ENCODE measurements around the gene TCFL5. TPM values are rescaled to one million over a fixed set of nuclear protein-coding genes. Genes with fewer than 3 reads are reported as not detected.
"Not testable (repeated sequence)": the region's sequence is repeated elsewhere in the genome, so short reads cannot be mapped to it uniquely, and the experiment has no call there.

The TCFL5 gene
- total and polyA plus RNA-seq, 7 experiments from 2014 or later: 0.91 to 10.8 (median 7.0) TPM

DNA sequence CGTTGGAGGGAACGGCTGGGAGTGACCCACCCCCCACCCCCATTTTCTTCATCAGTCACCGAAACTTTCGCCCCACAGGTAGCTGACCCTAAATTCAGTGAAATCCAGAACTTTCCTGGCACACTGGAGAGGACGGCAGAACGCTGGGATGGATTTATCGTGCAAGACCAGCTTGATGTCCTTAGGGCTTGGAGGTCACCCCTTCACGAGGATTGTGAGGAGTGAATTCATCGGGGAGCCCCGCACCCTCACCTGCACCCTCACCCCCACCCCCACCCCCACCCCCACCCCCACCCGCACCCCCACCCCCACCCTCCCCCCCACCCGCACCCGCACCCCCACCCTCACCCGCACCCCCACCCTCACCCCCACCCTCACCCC lies 13.3 kb upstream of the TCFL5 start:
- no peak for ATAC-seq
- ChIA-PET POLR2A (interaction anchor here (0.6 to 1.5 kb wide), 6 partner anchors 11 to 467 kb away, joined by 3 to 6 read pairs (median 4); no protein-coding TSS in a partner anchor), CTCF (interaction anchor here (0.9 to 1.3 kb wide), 2 partner anchors 10 to 13 kb away, joined by 3 to 4 read pairs; partner anchors contain the start of gene TCFL5)
- intact Hi-C loops (cut with micrococcal nuclease): no loop called here
- peaks cover 0 to 7% (median 0%) of the 10 kb centered on the region in 3 experiments for H3K36me3 ChIP-seq (ENCODE audit: control insufficient read depth in 2 of 3, insufficient read depth in 3 of 3, low read length in 3 of 3)
- H3K4me3 ChIP-seq (ENCODE audit: low read length): no peak overlapping the region
- H3K27me3 Mint-ChIP-seq: peaks cover 0 to 4% (median 0%) of the 10 kb centered on the region in 5 donors
- H3K36me3 Mint-ChIP-seq: peaks cover 0 to 5% (median 0%) of the 10 kb centered on the region in 5 donors
- H3K27me3 ChIP-seq (ENCODE audit: control insufficient read depth in 2 of 2, insufficient read depth in 2 of 2, low read length in 2 of 2): no peaks in the 10 kb centered on the region
- peaks cover 0 to 6% of the 10 kb centered on the region in 2 donors for H3K4me1 ChIP-seq (ENCODE audit: control insufficient read depth in 2 of 2, insufficient read depth in 2 of 2, low read length in 2 of 2)
- peak overlapping the region in 4 of 9 donors; percentile 9 to 87 (median 46) for H3K27ac Mint-ChIP-seq
- H3K27ac ChIP-seq (ENCODE audit: low read depth, low read length): no peak overlapping the region
- H3K4me3 Mint-ChIP-seq: peak overlapping the region in 4 of 10 donors; percentile 13 to 70 (median 44)
- no peaks in the 10 kb centered on the region for H3K9me3 ChIP-seq (ENCODE audit: control insufficient read depth in 2 of 3, low read length in 3 of 3)
- H3K4me1 Mint-ChIP-seq: peaks cover 7 to 39% (median 25%) of the 10 kb centered on the region in 7 donors
- peaks cover 0 to 7% (median 0%) of the 10 kb centered on the region in 11 donors for H3K9me3 Mint-ChIP-seq
- DNase-seq: no peak

DNA sequence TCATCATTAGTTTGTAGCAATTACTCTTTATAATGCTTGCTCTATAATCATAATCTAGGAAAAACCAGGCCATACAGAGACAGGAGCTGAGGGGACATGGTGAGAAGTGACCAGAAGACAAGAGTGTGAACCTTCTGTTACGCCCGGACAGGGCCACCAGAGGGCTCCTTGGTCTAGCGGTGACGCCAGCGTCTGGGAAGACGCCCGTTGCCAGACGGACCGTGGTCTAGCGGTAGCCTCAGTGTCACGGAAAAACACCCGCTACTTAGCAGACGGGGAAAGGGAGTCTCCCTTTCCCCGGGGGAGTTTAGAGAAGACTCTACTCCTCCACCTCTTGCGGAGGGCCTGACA lies 12.0 kb upstream of the TCFL5 start:
- intact Hi-C loops (cut with micrococcal nuclease): loop anchor here (1.0 to 2.0 kb wide), 3 partner anchors 18 to 136 kb away; no protein-coding TSS in a partner anchor

DNA sequence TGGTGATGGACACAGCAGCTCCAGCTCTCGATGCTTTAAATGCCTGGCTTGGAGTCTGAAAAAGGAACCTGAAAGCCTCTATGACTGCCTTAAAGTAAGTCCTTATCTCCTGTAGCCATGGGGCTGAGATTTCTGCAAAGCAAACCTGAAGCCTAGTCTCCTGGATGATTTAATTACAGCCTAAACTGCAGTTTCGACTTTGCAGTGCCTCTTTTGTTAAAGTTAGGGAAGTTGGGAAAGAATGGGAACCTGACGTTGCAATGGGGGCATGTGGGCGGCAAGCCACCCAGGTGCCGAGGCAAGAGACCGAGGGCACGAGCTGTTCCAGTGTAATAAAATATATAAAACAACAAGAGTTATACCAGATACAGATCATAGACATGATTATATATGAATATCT lies 11.7 kb upstream of the TCFL5 start:
- H3K36me3 ChIP-seq (ENCODE audit: control insufficient read depth in 2 of 3, insufficient read depth in 3 of 3, low read length in 3 of 3): no peaks in the 10 kb centered on the region
- ChIA-PET CTCF (interaction anchor here (0.6 to 1.4 kb wide), 4 partner anchors 17 to 357 kb away, joined by 3 to 4 read pairs (median 3); no protein-coding TSS in a partner anchor), POLR2A (no interaction called here)
- ATAC-seq (no peak), DNase-seq (no peak)
- peaks cover 0 to 4% (median 0%) of the 10 kb centered on the region in 5 donors for H3K27me3 Mint-ChIP-seq
- no peak overlapping the region for H3K27ac ChIP-seq (ENCODE audit: low read depth, low read length)
- H3K4me1 ChIP-seq (ENCODE audit: control insufficient read depth in 2 of 2, insufficient read depth in 2 of 2, low read length in 2 of 2): peaks cover 0 to 6% of the 10 kb centered on the region in 2 donors
- H3K4me3 Mint-ChIP-seq: peak overlapping the region in 8 of 10 donors; percentile 25 to 75 (median 61)
- H3K27me3 ChIP-seq (ENCODE audit: control insufficient read depth in 2 of 2, insufficient read depth in 2 of 2, low read length in 2 of 2): no peaks in the 10 kb centered on the region
- H3K9me3 Mint-ChIP-seq: peaks cover 0 to 7% (median 0%) of the 10 kb centered on the region in 11 donors
- peaks cover 7 to 39% (median 24%) of the 10 kb centered on the region in 7 donors for H3K4me1 Mint-ChIP-seq
- peak overlapping the region in 5 of 9 donors; percentile 35 to 77 (median 59) for H3K27ac Mint-ChIP-seq
- H3K4me3 ChIP-seq (ENCODE audit: low read length): no peak overlapping the region
- peaks cover 0 to 6% (median 0%) of the 10 kb centered on the region in 5 donors for H3K36me3 Mint-ChIP-seq
- H3K9me3 ChIP-seq (ENCODE audit: control insufficient read depth in 2 of 3, low read length in 3 of 3): no peaks in the 10 kb centered on the region
- intact Hi-C loops (cut with micrococcal nuclease): loop anchor here (1.0 to 2.0 kb wide), 3 partner anchors 18 to 136 kb away; no protein-coding TSS in a partner anchor

More for the DNA sequence above, 12.0 kb upstream of the TCFL5 start:
- Mint-ChIP-seq H3K4me1 (peaks cover 7 to 39% (median 25%) of the 10 kb centered on the region in 7 donors), H3K4me3 (peak overlapping the region in 8 of 10 donors; percentile 25 to 75 (median 61)), H3K27ac (peak overlapping the region in 6 of 9 donors; percentile 35 to 77 (median 55))
- H3K27me3 Mint-ChIP-seq; H3K9me3 Mint-ChIP-seq; H3K27ac ChIP-seq (ENCODE audit: low read depth, low read length); H3K36me3 Mint-ChIP-seq; H3K27me3 ChIP-seq (ENCODE audit: control insufficient read depth in 2 of 2, insufficient read depth in 2 of 2, low read length in 2 of 2); ATAC-seq; POLR2A ChIA-PET; H3K9me3 ChIP-seq (ENCODE audit: control insufficient read depth in 2 of 3, low read length in 3 of 3); H3K36me3 ChIP-seq (ENCODE audit: control insufficient read depth in 2 of 3, insufficient read depth in 3 of 3, low read length in 3 of 3); H3K4me1 ChIP-seq (ENCODE audit: control insufficient read depth in 2 of 2, insufficient read depth in 2 of 2, low read length in 2 of 2); H3K4me3 ChIP-seq (ENCODE audit: low read length); DNase-seq: not testable (repeated sequence)
- CTCF ChIA-PET: interaction anchor here (0.6 to 1.4 kb wide), 3 partner anchors 17 to 357 kb away, joined by 3 to 4 read pairs (median 3); no protein-coding TSS in a partner anchor

DNA sequence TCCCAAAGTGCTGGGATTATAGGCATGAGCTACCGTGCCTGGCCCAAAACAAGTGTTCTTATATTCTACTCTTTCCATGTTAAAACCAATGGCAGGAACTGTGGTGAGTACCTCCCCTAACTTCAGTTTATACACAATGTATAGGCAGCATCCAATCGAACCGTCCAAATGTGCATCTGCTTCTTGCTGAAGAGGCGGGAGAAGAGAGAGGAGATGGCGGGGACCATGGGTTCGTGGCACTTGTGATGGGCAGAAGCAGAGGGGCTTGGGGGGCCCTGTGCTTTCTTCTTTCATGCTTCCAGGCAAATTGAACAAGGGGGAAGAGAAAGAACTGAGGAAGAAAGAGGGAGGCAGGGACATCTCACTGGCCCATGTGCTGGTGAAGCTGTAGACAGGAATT lies 11.2 kb upstream of the TCFL5 start:
- DNase-seq: no peak
- H3K36me3 ChIP-seq (ENCODE audit: control insufficient read depth in 2 of 3, insufficient read depth in 3 of 3, low read length in 3 of 3): no peaks in the 10 kb centered on the region
- POLR2A ChIA-PET: no interaction called here
- no peaks in the 10 kb centered on the region for H3K27me3 ChIP-seq (ENCODE audit: control insufficient read depth in 2 of 2, insufficient read depth in 2 of 2, low read length in 2 of 2)
- no peak overlapping the region for H3K27ac ChIP-seq (ENCODE audit: low read depth, low read length)
- intact Hi-C loops (cut with micrococcal nuclease): loop anchor here (1.0 to 2.0 kb wide), 3 partner anchors 18 to 136 kb away; no protein-coding TSS in a partner anchor
- Mint-ChIP-seq H3K27ac (peak overlapping the region in 2 of 9 donors; percentile 35 to 74), H3K9me3 (peaks cover 0 to 7% (median 0%) of the 10 kb centered on the region in 11 donors), H3K4me1 (peaks cover 7 to 36% (median 21%) of the 10 kb centered on the region in 7 donors), H3K4me3 (no peak overlapping the region), H3K36me3 (peaks cover 0 to 4% (median 0%) of the 10 kb centered on the region in 5 donors), H3K27me3 (peaks cover 0 to 7% (median 0%) of the 10 kb centered on the region in 5 donors)
- H3K4me1 ChIP-seq (ENCODE audit: control insufficient read depth in 2 of 2, insufficient read depth in 2 of 2, low read length in 2 of 2): peaks cover 0 to 6% of the 10 kb centered on the region in 2 donors
- no peaks in the 10 kb centered on the region for H3K9me3 ChIP-seq (ENCODE audit: control insufficient read depth in 2 of 3, low read length in 3 of 3)
- CTCF ChIA-PET: interaction anchor here (0.6 to 1.4 kb wide), 6 partner anchors 15 to 358 kb away, joined by 3 to 5 read pairs (median 3); no protein-coding TSS in a partner anchor
- no peak for ATAC-seq
- H3K4me3 ChIP-seq (ENCODE audit: low read length): no peak overlapping the region

DNA sequence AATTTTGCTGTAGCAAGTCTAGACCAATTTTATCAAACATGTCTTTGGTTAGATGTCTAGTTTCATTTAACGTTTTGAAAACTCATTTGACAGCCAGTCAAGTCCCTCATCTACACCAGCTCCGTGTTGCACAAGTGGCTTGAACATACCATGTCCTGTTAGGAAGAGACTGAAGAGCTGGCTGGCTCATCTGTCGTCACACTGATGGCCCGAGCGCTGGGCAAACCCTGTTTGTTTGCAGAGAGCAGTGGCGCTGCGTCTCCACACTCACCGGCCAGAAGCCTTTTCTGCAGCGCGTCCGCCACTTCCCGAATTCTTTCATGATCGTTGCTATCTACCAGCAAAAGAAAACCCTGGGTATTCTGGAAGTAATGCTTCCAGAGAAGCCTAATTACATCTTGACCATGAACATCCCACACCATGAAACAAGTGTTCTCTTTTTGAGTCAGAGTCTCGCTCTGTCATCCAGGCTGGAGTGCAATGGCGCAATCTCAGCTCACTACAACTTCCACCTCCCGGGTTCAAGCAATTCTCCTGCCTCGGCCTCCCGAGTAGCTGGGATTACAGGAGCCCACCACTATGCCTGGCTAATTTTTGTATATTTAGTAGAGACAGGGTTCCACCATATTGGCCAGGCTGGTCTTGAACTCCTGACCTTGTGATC lies 10.7 kb upstream of the TCFL5 start:
- peaks cover 0 to 6% of the 10 kb centered on the region in 2 donors for H3K4me1 ChIP-seq (ENCODE audit: control insufficient read depth in 2 of 2, insufficient read depth in 2 of 2, low read length in 2 of 2)
- Mint-ChIP-seq H3K4me1 (peaks cover 7 to 36% (median 21%) of the 10 kb centered on the region in 7 donors), H3K36me3 (peaks cover 0 to 4% (median 0%) of the 10 kb centered on the region in 5 donors), H3K4me3 (no peak overlapping the region), H3K27ac (no peak overlapping the region), H3K9me3 (peaks cover 0 to 7% (median 0%) of the 10 kb centered on the region in 11 donors), H3K27me3 (peaks cover 0 to 9% (median 0%) of the 10 kb centered on the region in 5 donors)
- no peak overlapping the region for H3K4me3 ChIP-seq (ENCODE audit: low read length)
- no peaks in the 10 kb centered on the region for H3K9me3 ChIP-seq (ENCODE audit: control insufficient read depth in 2 of 3, low read length in 3 of 3)
- H3K27ac ChIP-seq (ENCODE audit: low read depth, low read length): no peak overlapping the region
- intact Hi-C loops (cut with micrococcal nuclease): loop anchor here in 1 of 2 donors (2.0 kb wide), 1 partner anchor 136 kb away; no protein-coding TSS in a partner anchor
- no peaks in the 10 kb centered on the region for H3K27me3 ChIP-seq (ENCODE audit: control insufficient read depth in 2 of 2, insufficient read depth in 2 of 2, low read length in 2 of 2)
- no peaks in the 10 kb centered on the region for H3K36me3 ChIP-seq (ENCODE audit: control insufficient read depth in 2 of 3, insufficient read depth in 3 of 3, low read length in 3 of 3)
- ChIA-PET POLR2A (interaction anchor here (1.0 kb wide), 1 partner anchor 98 kb away, joined by 3 read pairs; no protein-coding TSS in a partner anchor), CTCF (interaction anchor here (0.6 to 1.4 kb wide), 4 partner anchors 15 to 136 kb away, joined by 3 to 5 read pairs (median 4); no protein-coding TSS in a partner anchor)
- no peak for DNase-seq
- no peak for ATAC-seq

DNA sequence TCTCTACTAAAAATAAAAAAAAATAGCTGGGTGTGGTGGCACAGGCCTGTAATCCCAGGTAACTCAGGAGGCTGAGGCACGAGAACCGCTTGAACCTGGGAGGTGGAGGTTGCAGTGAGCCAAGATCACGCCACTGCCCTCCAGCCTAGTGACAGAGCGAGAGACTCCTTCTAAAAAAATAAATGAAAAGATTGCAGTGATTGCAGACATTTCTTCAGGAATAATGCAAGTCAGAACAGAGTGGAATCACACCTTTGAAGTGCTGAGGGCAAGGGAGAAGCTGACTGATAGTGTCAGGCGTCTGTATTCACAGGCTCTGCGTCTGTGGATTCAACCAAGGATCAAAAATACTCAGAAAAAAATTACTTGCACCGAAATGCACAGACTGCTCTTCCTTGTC lies 2.6 kb upstream of the TCFL5 start:
- Histone ChIP-seq H3K9me3 (ENCODE audit: control insufficient read depth in 2 of 3, low read length in 3 of 3) (no peaks in the 10 kb centered on the region), H3K27ac (ENCODE audit: low read depth, low read length) (no peak overlapping the region), H3K36me3 (ENCODE audit: control insufficient read depth in 2 of 3, insufficient read depth in 3 of 3, low read length in 3 of 3) (no peaks in the 10 kb centered on the region), H3K4me3 (ENCODE audit: low read length) (no peak overlapping the region), H3K27me3 (ENCODE audit: control insufficient read depth in 2 of 2, insufficient read depth in 2 of 2, low read length in 2 of 2) (no peaks in the 10 kb centered on the region), H3K4me1 (ENCODE audit: control insufficient read depth in 2 of 2, insufficient read depth in 2 of 2, low read length in 2 of 2) (peaks cover 9 to 15% of the 10 kb centered on the region in 2 donors)
- POLR2A ChIA-PET: interaction anchor here (1.0 kb wide), 1 partner anchor 22 kb away, joined by 4 read pairs; no protein-coding TSS in a partner anchor
- no peak overlapping the region for H3K4me3 Mint-ChIP-seq
- ATAC-seq (no peak), DNase-seq (no peak)
- H3K4me1 Mint-ChIP-seq: peaks cover 7 to 22% (median 14%) of the 10 kb centered on the region in 7 donors
- no peak overlapping the region for H3K27ac Mint-ChIP-seq
- intact Hi-C loops (cut with micrococcal nuclease): loop anchor here (5.0 kb wide), 5 partner anchors 38 to 742 kb away; partner anchors contain the start of genes DIDO1 (in 2 of the 2), LSM14B (in 1 of the 2) and YTHDF1 (in 1 of the 2)
- CTCF ChIA-PET: no interaction called here
- H3K9me3 Mint-ChIP-seq: peaks cover 0 to 3% (median 0%) of the 10 kb centered on the region in 11 donors
- peaks cover 0 to 7% (median 0%) of the 10 kb centered on the region in 5 donors for H3K36me3 Mint-ChIP-seq
- peaks cover 0 to 44% (median 0%) of the 10 kb centered on the region in 5 donors for H3K27me3 Mint-ChIP-seq
